NK-92 (cell line): ENCODE results near the gene ACKR2.
"Not testable (repeated sequence)": the region's sequence is repeated elsewhere in the genome, so short reads cannot be mapped to it uniquely, and the experiment has no call there.

Source experiments
- DNase-seq: peaks from one replicate; lab custom pipeline; 2025; ENCODE audit not compliant: unreplicated experiment; lab: John Stamatoyannopoulos, UW

Gene ACKR2

DNA sequence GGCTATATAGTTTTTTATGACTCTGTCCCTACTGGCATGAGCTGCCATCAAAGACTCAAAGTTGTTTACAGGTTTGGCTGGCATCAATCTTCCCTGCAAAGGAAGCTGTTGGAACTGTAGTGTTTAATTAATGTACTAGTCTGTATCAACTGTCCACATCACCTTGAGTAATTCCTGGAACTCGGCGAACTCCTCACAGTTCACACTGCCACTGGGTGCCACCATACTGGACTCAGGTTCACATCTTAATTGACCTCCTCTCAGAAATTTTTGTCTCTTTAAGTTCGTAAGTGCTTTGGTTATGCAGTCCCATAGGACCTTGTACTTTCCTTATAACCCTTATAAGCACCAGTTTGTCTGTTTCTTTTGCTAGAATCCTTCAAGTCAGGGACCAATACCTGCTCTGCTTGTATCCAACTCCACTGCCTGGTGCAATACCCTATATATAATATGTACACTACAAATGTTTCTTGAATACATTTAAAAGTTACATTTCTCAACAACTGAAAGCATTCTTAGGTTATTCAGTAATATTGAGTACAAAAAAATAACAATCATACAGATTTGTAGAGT lies 8.1 kb upstream of the ACKR2 start:
- DNase-seq: no peak

DNA sequence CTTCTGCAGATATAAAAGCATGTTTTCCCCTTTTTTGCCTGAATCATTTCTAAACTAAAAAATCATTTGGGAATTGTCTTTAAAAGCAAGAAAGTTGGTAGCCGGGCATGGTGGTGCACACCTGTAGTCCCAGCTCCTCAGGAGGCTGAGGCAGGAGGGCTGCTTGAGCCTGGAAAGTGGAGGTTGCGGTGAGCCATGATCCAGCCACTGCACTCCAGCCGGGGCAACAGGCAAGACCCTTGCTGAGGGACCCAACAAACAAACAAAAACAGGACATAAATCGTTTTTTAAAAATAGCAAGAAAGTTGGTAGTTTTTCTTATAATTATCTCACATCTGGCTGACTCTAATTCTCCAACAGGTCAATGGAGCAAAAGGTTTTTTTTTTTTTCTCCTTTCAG lies 7.5 kb upstream of the ACKR2 start:
- DNase-seq: no peak

DNA sequence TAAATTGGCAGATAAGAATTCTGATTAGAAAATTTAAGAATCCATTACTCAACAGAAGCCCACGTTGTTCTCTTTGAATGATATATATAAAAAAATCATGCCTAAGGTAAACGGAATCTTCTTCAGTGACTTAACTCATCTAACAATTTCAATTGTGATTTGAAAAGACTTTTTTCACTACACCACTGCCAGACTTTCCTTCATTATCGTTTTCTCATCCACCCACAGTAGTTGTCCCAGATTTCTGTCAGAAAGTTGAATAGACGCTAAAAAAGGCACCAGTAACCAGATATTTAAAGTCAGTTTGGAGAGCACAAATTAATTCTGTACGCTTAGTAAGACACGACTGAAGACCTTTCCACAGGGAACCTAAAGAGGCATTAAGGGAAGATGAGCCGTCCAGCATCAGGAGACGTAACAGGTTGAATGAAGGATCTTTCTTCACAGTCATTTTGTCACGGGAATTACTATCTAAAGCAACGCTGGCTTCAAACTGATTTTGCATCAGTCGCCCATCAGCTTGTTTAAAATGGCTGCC lies 6.3 kb upstream of the ACKR2 start:
- DNase-seq: no peak

DNA sequence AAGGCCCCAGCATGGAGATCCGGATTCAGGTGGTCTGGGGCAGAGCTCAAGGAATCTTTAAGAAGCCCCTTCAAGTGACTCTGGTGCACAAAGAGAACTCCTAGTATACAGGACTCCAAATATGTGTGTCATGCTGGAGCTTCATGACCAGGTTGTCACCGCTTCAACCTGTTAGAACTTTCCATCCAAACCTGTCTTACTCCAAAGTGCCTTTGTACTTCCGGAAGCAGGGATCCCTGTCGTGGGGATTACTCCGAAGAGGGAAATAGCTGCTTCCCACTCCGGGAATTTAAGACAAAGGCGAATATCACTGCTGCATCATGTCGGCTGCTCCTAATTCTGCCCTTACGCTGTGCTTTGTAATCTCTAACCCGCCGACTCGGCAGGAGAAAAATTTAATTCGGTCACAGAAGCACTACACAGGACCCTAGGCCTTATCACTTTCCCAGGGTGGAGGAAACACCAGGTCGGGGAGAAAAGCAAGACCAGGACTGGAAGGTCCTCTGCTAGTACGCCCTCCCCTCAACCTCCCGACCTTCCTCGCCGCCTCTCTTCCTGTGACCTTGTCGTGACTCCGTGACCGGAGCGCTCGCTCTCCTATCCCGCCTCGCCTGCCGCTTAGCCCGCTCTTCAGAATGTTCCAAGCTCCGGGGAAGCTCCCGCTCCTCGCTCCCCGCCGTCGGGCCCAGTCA lies 5.7 kb upstream of the ACKR2 start:
- no peak for DNase-seq

GRCh38 chr3:42804106-42804830 lies 5.0 kb upstream of the ACKR2 start, which contains the start of gene HIGD1A:
TSS of gene HIGD1A (minus strand) at chr3:42804490. CDS start at chr3:42794253, 10,237 bp downstream.
- DNase-seq: peak; percentile 54

DNA sequence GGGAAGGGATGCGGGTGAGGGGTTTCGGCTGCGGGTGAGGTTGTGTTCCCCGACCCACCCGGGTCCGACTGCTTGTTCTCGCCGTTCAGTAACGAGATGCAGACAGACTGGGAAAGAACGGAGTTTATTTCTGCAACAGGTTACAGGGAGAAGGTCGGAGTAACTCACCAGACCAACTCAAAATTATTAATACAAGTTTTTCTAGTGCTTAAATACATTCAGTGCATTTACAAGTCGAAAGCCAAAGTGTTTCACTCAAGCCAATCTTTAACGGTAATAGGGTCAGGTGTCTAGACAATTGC lies 4.5 kb upstream of the ACKR2 start:
- no peak for DNase-seq

- no peak for DNase-seq
These were observed 4.0 kb upstream of the ACKR2 start for GRCh38 chr3:42805141-42805821.

- DNase-seq: no peak
These were observed 1.3 kb upstream of the ACKR2 start for GRCh38 chr3:42807929-42808328.

DNA sequence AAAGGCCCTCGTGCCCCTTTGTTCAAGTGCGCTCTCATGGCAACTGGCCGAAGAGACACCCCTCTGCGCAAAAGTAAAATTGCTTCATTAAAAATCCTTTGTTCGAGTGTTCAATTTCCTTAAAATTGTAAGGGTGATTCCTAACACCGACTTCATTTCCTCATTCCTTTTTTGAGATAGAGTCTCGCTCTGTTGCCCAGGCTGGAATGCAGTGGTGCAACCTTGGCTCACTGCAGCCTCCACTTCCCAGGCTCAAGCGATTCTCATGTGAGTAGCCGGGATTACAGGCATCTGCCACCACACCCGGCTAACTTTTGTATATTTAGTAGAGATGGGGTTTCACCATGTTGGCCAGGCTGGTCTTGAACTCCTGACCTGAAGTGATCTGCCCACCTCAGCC lies 1.5 kb downstream of the ACKR2 start:
- DNase-seq: not testable (repeated sequence)

DNA sequence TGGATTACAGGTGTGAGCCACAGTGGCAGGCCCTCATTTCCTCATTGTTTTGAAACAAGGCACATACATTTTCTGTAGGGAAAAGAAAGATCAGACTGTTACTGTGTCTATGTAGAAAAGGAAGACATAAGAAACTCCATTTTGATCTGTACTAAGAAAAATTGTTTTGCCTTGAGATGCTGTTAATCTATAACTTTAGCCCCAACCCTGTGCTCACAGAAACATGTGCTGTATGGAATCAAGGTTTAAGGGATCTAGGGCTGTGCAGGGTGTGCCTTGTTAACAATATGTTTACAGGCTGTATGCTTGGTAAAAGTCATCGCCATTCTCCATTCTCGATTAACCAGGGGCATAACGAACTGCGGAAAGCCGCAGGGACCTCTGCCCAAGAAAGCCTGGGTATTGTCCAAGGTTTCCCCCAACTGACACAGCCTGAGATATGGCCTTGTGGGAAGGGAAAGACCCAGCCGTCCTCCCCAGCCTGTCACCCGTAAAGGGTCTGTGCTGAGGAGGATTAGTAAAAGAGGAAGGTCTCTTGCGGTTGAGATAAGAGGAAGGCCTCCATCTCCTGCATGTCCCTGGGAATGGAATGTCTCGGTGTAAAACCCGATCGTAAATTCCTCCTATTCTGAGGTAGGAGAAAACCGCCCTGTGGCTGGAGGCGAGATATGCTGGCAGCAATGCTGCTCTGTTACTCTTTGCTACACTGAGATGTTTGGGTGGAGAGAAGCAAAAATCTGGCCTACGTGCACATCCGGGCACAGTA lies 2.1 kb downstream of the ACKR2 start:
- DNase-seq: not testable (repeated sequence)

DNA sequence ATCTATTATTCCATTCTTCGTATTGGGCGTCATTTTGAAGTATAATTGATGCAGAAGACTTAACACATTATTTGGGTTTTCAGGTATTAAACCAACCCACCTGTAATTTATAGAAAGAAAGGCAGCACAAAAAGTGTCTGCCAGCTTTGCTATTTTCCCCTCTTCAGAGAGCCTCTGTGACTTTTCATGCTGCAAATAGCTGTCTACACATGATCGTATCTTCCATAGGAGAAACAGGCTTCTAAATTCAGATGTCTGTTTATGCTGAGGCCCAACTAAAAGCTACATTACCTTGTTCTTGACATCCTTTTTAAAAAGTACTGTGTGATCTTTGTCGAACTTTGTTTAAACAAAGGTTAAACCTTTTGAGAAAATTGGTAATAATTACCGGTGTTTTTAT lies 5.0 kb downstream of the ACKR2 start:
- DNase-seq: no peak

GRCh38 chr3:42814914-42815507 lies 5.8 kb downstream of the ACKR2 start:
- DNase-seq: no peak

- DNase-seq: no peak
These were observed 6.6 kb downstream of the ACKR2 start for GRCh38 chr3:42815826-42816225.

DNA sequence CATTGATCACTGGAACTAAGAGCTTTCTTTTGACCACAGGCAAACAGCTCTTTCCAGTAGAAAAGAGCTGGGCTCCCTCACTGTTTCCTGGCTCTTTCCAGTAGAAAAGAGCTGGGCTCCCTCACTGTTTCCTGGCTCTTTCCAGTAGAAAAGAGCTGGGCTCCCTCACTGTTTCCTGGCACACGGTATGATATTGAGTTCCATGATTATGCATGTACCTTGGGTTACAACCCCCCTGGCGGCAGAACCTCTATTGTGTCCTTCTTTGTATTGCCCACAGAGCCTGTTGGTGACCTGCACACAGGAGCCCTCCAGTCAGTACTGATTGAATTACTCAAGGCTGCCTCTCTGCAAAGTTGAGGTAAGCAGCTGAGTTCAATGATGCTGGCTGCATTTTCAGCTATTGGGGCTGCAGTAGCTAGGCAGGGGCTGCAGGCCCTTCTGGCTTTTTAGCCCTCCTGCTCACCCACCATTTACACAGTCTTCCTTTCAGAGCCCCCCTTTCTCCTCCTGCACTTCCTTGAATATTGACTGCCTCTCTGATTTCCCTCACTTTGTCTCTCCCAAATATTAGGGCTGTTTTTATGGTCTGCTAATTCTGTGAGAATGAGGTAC lies 10.2 kb downstream of the ACKR2 start:
- no peak for DNase-seq

GRCh38 chr3:42820746-42821051 lies 11.5 kb downstream of the ACKR2 start:
- no peak for DNase-seq

DNA sequence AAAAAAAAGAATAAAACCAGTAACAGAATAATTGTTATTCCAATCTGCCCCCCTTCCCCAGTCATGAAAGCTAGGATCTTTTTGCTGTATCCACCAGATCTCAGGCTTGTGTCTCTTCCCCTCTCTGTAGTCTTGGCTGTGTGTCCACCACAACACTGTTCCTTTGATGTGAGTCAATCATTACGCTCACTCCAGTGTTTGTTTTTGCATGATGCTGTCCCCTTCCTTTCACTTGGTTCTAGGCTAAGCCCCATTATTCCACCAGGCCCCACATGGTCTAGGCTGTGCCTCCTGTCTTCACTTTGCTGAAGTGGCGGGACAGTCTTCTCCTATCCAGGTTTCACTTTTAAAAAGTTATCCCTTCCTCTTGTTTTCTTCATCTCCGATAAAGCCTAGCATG lies 13.6 kb downstream of the ACKR2 start:
- DNase-seq: no peak

DNA sequence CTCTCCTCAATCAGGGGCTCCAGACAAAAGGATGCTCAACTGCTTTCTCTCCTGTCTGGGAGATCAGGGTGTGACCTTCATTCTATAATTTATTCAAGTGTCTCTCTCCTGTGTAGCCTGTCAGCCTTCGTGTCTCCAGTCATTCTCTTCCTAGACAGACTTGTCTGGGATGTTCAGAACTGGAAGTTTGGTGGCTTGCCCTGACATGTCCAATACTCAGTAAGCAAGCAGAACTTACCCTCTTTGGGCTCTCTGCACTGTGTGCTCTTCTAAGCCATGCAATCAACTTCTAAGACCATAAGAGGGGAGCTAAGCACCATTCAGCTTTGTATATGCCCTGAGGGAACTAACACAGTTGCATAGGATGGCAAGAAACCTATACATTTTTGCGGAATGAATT lies 14.1 kb downstream of the ACKR2 start:
- no peak for DNase-seq

- no peak for DNase-seq
These were observed 16.9 kb downstream of the ACKR2 start for GRCh38 chr3:42826141-42826540.

DNA sequence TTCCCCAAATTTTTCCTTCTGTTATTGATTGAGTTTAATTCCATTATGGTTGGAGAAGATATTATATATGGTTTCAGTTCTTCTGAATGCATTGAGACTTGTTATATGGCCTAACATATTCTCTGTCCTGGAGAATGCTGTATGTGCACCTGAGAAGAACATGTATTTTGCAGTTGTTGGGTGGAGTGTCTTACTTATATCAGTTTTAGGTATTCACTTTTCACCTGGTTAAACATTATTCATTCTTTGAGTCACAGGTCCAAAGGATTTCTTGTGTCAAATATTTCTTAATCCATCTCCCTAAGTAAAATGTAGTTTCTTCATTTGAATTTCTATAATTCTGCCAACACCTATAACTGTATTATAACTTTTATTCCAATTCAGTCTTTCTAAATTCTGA lies 17.8 kb downstream of the ACKR2 start:
- no peak for DNase-seq

GRCh38 chr3:42827654-42828053 lies 18.4 kb downstream of the ACKR2 start:
- DNase-seq: no peak
